Measurements from ENCODE around the gene CCL22. TPM values are rescaled to one million over a fixed set of nuclear protein-coding genes. Genes with fewer than 3 reads are reported as not detected.

Gene CCL22
- total and polyA plus RNA-seq, 2 of the 4 experiments (the other 2 are of a cell fraction), result not detected

DNA sequence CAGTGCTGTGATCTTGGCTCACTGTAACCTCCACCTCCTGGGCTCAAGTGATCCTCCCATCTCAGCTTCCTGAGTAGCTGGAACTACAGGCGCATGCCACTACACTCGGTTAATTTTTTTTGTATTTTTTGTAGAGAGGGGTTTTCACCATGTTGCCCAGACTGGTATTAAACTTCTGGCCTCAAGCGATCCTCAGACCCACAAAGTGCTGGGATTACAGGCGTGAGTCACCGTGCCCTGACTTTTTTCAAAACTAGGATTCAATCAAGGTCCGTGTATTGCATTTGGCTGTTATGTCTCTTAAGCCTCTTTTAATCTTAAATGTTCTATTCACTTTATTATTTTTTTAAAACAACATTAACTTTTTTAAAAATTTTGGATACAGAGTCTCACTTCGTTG, 4.3 kb upstream of the CCL22 start:
- no peak overlapping the region for H3K14ac ChIP-seq (replicated peaks; ENCODE audit: low read depth, low read length)
- no peak overlapping the region for H3K4me2 ChIP-seq (ENCODE audit: low read depth, low read length)
- no peaks in the 10 kb centered on the region; the same call in 1 of the 2 replicates for H4K20me1 ChIP-seq (ENCODE audit: insufficient read depth, low read length)
- H4K5ac ChIP-seq (ENCODE audit: low read depth, low read length), result no peak overlapping the region
- no peaks in the 10 kb centered on the region for H3K4me1 ChIP-seq (ENCODE audit: control insufficient read depth, insufficient read depth, low read length)
- no peak overlapping the region for H2AFZ ChIP-seq (replicated peaks; ENCODE audit: low read length, poor library complexity)
- no peak overlapping the region for H2BK15ac ChIP-seq (ENCODE audit: low read depth, low read length)
- no peak for ATAC-seq (ENCODE audit: low read depth)
- H3K4me3 ChIP-seq (ENCODE audit: insufficient read depth, low read depth, low read length), result no peak overlapping the region
- no peak overlapping the region for H4K91ac ChIP-seq (ENCODE audit: insufficient read depth, low read depth, low read length)
- H2BK5ac ChIP-seq (ENCODE audit: low read depth, low read length, poor library complexity, severe bottlenecking), result no peak overlapping the region
- no peak for DNase-seq
- H4K8ac ChIP-seq (ENCODE audit: low read depth in 2 of 2, low read length in 2 of 2), result no peak overlapping the region
- H3K27ac ChIP-seq (ENCODE audit: insufficient read depth, low read length), result no peak overlapping the region
- no peak overlapping the region for H3K56ac ChIP-seq (ENCODE audit: extremely low read depth, insufficient read depth, low read length)
- no TSS peak for BruUV-seq (replicated peaks)
- no peaks in the 10 kb centered on the region for H3K9me1 ChIP-seq (ENCODE audit: insufficient read depth, low read length)
- CTCF ChIA-PET, result no interaction called here
- peaks cover 49% of the 10 kb centered on the region for H3K27me3 ChIP-seq (ENCODE audit: control insufficient read depth, insufficient read depth, low read length)
- intact Hi-C loops (cut with micrococcal nuclease), result no loop called here
- dilution Hi-C loops (cut with HindIII; ENCODE audit: low sequenced_read_pairs, unreplicated experiment), result no loop called here
- no peaks in the 10 kb centered on the region for H3K79me1 ChIP-seq (ENCODE audit: low read depth in 1 of 2, low read length in 2 of 2)
- WGBS, 2 experiments (ENCODE audit: extremely low coverage in 2 of 2, insufficient read length in 1 of 2), result no CpG with 5 or more reads among the region's 7 CpGs
- TF ChIP-seq NFE2L2 (IDR thresholded peaks at IDR 0.05; ENCODE audit: low read depth, low read length) (no peak), POLR2A (IDR thresholded peaks at IDR 0.05; ENCODE audit: low read depth, low read length) (no peak), MAFK (IDR thresholded peaks at IDR 0.05; ENCODE audit: low read depth, low read length) (no peak), BHLHE40 (IDR thresholded peaks at IDR 0.05; ENCODE audit: low read depth, low read length) (no peak), CEBPB (IDR thresholded peaks at IDR 0.05; ENCODE audit: low read depth, low read length) (no peak), SMC3 (IDR thresholded peaks at IDR 0.05; ENCODE audit: low read depth, low read length) (no peak), RFX5 (IDR thresholded peaks at IDR 0.05; ENCODE audit: low read depth, low read length) (no peak), CHD1 (IDR thresholded peaks at IDR 0.05; ENCODE audit: low read depth, low read length) (no peak), RAD21 (IDR thresholded peaks at IDR 0.05; ENCODE audit: low read length) (no peak), MAZ (IDR thresholded peaks at IDR 0.05; ENCODE audit: borderline replicate concordance, low read depth, low read length) (no peak), FOS (IDR thresholded peaks at IDR 0.05; ENCODE audit: low read depth, low read length) (no peak), MXI1 (IDR thresholded peaks at IDR 0.05; ENCODE audit: borderline replicate concordance, low read depth, low read length) (no peak), RCOR1 (IDR thresholded peaks at IDR 0.05; ENCODE audit: insufficient replicate concordance, low read length) (no peak)
- TF ChIP-seq, protein P1, sequence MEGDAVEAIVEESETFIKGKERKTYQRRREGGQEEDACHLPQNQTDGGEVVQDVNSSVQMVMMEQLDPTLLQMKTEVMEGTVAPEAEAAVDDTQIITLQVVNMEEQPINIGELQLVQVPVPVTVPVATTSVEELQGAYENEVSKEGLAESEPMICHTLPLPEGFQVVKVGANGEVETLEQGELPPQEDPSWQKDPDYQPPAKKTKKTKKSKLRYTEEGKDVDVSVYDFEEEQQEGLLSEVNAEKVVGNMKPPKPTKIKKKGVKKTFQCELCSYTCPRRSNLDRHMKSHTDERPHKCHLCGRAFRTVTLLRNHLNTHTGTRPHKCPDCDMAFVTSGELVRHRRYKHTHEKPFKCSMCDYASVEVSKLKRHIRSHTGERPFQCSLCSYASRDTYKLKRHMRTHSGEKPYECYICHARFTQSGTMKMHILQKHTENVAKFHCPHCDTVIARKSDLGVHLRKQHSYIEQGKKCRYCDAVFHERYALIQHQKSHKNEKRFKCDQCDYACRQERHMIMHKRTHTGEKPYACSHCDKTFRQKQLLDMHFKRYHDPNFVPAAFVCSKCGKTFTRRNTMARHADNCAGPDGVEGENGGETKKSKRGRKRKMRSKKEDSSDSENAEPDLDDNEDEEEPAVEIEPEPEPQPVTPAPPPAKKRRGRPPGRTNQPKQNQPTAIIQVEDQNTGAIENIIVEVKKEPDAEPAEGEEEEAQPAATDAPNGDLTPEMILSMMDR (conservative IDR thresholded peaks at IDR 0.05; ENCODE audit: low read depth, low read length), result no peak
- TF ChIP-seq, protein P2, sequence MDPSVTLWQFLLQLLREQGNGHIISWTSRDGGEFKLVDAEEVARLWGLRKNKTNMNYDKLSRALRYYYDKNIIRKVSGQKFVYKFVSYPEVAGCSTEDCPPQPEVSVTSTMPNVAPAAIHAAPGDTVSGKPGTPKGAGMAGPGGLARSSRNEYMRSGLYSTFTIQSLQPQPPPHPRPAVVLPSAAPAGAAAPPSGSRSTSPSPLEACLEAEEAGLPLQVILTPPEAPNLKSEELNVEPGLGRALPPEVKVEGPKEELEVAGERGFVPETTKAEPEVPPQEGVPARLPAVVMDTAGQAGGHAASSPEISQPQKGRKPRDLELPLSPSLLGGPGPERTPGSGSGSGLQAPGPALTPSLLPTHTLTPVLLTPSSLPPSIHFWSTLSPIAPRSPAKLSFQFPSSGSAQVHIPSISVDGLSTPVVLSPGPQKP (IDR thresholded peaks at IDR 0.05; ENCODE audit: borderline replicate concordance, low read depth, low read length), result no peak
- TF ChIP-seq, protein P3, sequence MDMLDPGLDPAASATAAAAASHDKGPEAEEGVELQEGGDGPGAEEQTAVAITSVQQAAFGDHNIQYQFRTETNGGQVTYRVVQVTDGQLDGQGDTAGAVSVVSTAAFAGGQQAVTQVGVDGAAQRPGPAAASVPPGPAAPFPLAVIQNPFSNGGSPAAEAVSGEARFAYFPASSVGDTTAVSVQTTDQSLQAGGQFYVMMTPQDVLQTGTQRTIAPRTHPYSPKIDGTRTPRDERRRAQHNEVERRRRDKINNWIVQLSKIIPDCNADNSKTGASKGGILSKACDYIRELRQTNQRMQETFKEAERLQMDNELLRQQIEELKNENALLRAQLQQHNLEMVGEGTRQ (IDR thresholded peaks at IDR 0.05; ENCODE audit: low read depth, low read length), result no peak
- no peak overlapping the region for H2BK20ac ChIP-seq (ENCODE audit: low read depth, low read length)
- H2AK5ac ChIP-seq (ENCODE audit: low read depth, low read length), result no peak overlapping the region
- H3K18ac ChIP-seq (ENCODE audit: low read depth, low read length), result no peak overlapping the region
- H3K4ac ChIP-seq (ENCODE audit: low read depth, low read length), result no peak overlapping the region
- no peak overlapping the region for H3K9ac ChIP-seq (ENCODE audit: low read depth, low read length)
- no peak overlapping the region for H2AK9ac ChIP-seq (replicated peaks; ENCODE audit: low read depth, low read length, poor library complexity)
- H3K9me3 ChIP-seq (ENCODE audit: control insufficient read depth, insufficient read depth, low read length), result no peaks in the 10 kb centered on the region
- H2BK120ac ChIP-seq (ENCODE audit: low read depth, low read length), result no peak overlapping the region
- H3K23ac ChIP-seq (ENCODE audit: low read depth, low read length), result no peak overlapping the region
- POLR2A ChIA-PET (ENCODE audit: unreplicated experiment), result no interaction called here
- in situ Hi-C loops (cut with MboI; ENCODE audit: low sequenced_read_pairs), result no loop called here
- no peaks in the 10 kb centered on the region for H3K36me3 ChIP-seq (ENCODE audit: control insufficient read depth, insufficient read depth, low read length)

All from IMR-90 (cell line).